Measurements from ENCODE around the gene NONO.
"Not testable (repeated sequence)": the region's sequence is repeated elsewhere in the genome, so short reads cannot be mapped to it uniquely, and the experiment has no call there.

The NONO gene

DNA sequence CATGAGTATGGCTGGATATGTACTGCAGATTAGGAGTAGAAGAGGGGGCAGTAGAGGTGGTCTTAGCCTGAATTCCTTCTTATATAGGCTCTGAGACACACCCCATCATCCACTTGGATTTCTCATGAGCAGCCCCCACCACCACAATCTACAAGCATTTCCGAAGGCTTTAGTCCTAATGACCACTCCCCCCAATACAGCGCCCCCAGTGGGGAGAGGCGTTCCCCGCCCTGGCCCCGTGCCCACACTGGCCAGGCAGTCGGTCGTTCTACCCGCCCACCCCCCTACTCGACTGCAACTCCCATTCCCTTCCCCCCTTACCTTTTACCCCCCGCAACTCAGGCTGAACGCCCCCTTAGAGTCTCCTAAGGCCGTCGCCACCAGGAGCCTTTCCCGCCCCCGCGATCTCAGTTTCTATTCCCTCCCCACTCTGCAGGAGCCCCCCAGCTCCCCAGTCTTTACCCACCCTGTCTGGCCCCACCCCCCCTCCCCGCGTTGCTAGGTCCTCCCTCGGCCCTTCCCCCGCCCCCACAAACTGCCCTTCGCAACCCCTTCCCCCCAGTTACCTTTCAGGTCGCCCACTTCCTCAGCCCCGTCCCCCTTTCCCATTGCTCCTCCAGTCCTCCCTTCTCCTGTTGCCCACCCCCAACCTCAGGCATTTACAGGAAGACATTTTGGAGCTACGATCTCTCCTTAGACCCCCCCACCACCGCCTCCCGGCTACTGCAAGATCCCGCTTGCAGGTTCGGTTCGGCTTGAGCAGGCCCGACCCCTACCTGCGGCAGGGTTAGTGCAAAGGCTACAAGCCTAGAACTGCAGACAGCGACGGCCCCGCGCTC is 30.0 kb upstream of the NONO start:
- Histone ChIP-seq H3K27ac (ENCODE audit: low read depth, low read length) (no peak overlapping the region), H3K4me3 (ENCODE audit: low read depth in 1 of 2, low read length in 2 of 2) (peak overlapping the region; percentile 73 to 75), H3K27me3 (ENCODE audit: control insufficient read depth in 1 of 2, insufficient read depth in 2 of 2, low read length in 2 of 2) (no peaks in the 10 kb centered on the region), H3K9me3 (ENCODE audit: control insufficient read depth in 1 of 2, low read length in 2 of 2) (no peaks in the 10 kb centered on the region), H3K9ac (ENCODE audit: low read depth in 1 of 2, low read length in 2 of 2) (peak overlapping the region; percentile 59 to 66), H3K36me3 (ENCODE audit: control insufficient read depth in 1 of 2, insufficient read depth in 2 of 2, low read length in 2 of 2) (peaks cover 0 to 16% of the 10 kb centered on the region in 2 donors), H3K4me1 (ENCODE audit: control insufficient read depth in 1 of 2, insufficient read depth in 2 of 2, low read length in 2 of 2) (peaks cover 9 to 10% of the 10 kb centered on the region in 2 donors)

DNA sequence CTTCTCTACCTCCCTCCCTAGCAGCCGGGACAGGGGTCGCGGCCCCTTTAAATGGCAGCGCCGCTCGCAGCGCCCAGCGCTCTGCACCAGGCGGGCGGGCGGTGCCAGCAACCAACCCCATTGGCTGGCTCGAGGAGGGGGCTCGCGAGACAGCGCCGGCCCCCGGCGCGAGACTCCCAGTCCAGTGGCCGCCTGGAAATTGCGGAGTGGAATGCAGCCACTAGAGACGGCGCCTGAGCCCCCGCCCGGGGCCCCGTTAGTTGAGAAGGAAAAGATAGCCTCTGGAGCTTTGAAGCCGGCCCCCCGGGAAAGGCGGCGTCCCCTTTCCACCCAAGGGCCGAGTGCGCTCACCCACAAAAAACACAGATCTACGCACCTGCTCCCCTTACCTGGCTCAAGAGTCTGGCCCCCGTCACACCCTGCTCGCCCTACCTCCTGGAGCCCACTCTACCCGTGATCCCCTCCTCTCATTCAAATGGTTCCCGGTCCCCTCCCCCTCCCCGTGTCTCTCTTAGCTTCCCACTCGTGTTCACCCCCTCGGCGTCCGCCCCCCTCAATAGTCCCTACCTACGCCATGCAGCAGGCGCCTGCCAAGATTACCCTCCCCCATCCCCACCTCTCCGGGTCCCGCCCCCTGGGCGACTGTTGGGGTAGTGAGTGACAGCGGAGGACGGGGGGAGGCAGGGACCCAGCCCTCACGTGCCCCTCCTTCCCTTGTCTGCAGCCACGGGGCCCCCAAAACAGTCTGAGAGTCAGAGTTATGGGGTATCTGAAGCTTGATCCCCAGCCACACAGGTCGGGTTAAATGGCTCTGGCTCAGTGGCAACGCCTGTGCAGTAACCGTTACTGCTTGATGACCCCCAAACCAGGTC is 29.1 kb upstream of the NONO start, which contains the start of gene ZMYM3:
Gene ZMYM3, minus strand, starts transcription at position 49 of the 872 bp plus-strand sequence. CDS start 885 bp downstream, outside the sequence.
- peaks cover 9 to 10% of the 10 kb centered on the region in 2 donors for H3K4me1 ChIP-seq (ENCODE audit: control insufficient read depth in 1 of 2, insufficient read depth in 2 of 2, low read length in 2 of 2)
- peak within 1 kb of the TSS; percentile 59 to 66 for H3K9ac ChIP-seq (ENCODE audit: low read depth in 1 of 2, low read length in 2 of 2)
- H3K4me3 ChIP-seq (ENCODE audit: low read depth in 1 of 2, low read length in 2 of 2), result peak within 1 kb of the TSS; percentile 73 to 75
- H3K27ac ChIP-seq (ENCODE audit: low read depth, low read length), result peak within 1 kb of the TSS; percentile 50
- H3K9me3 ChIP-seq (ENCODE audit: control insufficient read depth in 1 of 2, low read length in 2 of 2), result no peaks in the 10 kb centered on the region
- peaks cover 0 to 11% of the 10 kb centered on the region in 2 donors for H3K36me3 ChIP-seq (ENCODE audit: control insufficient read depth in 1 of 2, insufficient read depth in 2 of 2, low read length in 2 of 2)
- no peaks in the 10 kb centered on the region for H3K27me3 ChIP-seq (ENCODE audit: control insufficient read depth in 1 of 2, insufficient read depth in 2 of 2, low read length in 2 of 2)

DNA sequence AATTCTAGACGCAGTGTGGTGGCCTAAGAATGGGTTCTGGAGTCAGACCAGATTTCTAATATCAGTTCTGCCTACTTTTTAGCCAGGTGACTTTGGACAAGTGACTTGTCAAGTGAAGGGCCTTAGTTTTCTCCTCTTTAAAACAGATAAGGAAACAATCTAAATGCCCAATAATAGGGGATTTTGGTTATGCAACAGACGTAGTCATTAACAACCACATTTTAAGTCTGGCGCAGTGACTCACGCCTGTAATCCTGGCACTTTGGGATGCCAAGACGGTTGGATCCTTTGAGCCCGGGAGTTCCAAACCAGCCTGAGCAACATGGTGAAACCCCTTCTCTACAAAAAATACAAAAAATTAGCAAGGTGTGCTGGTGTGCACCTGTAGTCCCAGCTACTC is 27.4 kb upstream of the NONO start:
- Histone ChIP-seq H3K27ac (ENCODE audit: low read depth, low read length) (no peak overlapping the region), H3K4me1 (ENCODE audit: control insufficient read depth in 1 of 2, insufficient read depth in 2 of 2, low read length in 2 of 2) (peaks cover 9 to 10% of the 10 kb centered on the region in 2 donors)

DNA sequence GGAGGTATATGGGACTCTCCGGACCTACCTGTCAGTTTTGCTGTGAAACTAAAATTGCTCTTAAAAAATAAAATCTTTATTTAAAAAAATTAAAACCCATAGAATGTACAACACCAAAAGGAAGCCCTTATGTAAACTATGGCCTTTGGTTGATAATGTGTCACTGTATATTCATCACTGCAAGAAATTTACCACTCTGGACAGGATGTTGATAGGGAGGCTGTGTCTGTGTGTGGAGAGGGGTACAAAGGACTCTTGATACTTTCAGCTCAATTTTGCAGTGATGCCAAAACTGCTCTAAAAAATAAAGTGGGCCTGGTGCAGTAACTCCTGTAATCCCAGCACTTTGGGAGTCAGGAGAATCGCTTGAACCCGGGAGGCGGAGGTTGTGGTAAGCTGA is 26.6 kb upstream of the NONO start:
- no peaks in the 10 kb centered on the region for H3K36me3 ChIP-seq (ENCODE audit: control insufficient read depth in 1 of 2, insufficient read depth in 2 of 2, low read length in 2 of 2)
- no peaks in the 10 kb centered on the region for H3K9me3 ChIP-seq (ENCODE audit: control insufficient read depth in 1 of 2, low read length in 2 of 2)
- H3K27me3 ChIP-seq (ENCODE audit: control insufficient read depth in 1 of 2, insufficient read depth in 2 of 2, low read length in 2 of 2), result no peaks in the 10 kb centered on the region
- no peak overlapping the region for H3K9ac ChIP-seq (ENCODE audit: low read depth in 1 of 2, low read length in 2 of 2)
- H3K4me1 ChIP-seq (ENCODE audit: control insufficient read depth in 1 of 2, insufficient read depth in 2 of 2, low read length in 2 of 2), result peaks cover 9 to 10% of the 10 kb centered on the region in 2 donors
- no peak overlapping the region for H3K4me3 ChIP-seq (ENCODE audit: low read depth in 1 of 2, low read length in 2 of 2)
- no peak overlapping the region for H3K27ac ChIP-seq (ENCODE audit: low read depth, low read length)

More for the DNA sequence above, 27.4 kb upstream of the NONO start:
- Histone ChIP-seq H3K36me3 (ENCODE audit: control insufficient read depth in 1 of 2, insufficient read depth in 2 of 2, low read length in 2 of 2) (no peaks in the 10 kb centered on the region), H3K27me3 (ENCODE audit: control insufficient read depth in 1 of 2, insufficient read depth in 2 of 2, low read length in 2 of 2) (no peaks in the 10 kb centered on the region), H3K9ac (ENCODE audit: low read depth in 1 of 2, low read length in 2 of 2) (no peak overlapping the region), H3K9me3 (ENCODE audit: control insufficient read depth in 1 of 2, low read length in 2 of 2) (no peaks in the 10 kb centered on the region), H3K4me3 (ENCODE audit: low read depth in 1 of 2, low read length in 2 of 2) (no peak overlapping the region)

DNA sequence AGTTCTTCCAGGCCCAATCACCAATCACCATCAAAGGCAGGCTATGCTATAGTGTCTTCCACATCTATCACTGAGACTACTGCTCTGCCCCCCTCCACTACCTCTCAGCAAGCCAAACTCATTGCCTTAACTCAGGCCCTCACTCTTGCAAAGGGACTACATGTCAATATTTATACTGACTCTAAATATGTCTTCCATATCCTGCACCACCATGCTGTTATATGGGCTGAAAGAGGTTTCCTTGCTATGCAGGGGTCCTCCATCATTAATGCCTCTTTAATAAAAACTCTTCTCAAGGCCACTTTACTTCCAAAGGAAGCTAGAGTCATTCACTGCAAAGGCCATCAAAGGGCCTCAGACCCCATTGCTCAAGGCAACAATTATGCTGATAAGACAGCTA is 14.8 kb upstream of the NONO start:
- H3K4me3 ChIP-seq (ENCODE audit: low read depth in 1 of 2, low read length in 2 of 2); H3K9ac ChIP-seq (ENCODE audit: low read depth in 1 of 2, low read length in 2 of 2); H3K27me3 ChIP-seq (ENCODE audit: control insufficient read depth in 1 of 2, insufficient read depth in 2 of 2, low read length in 2 of 2); H3K27ac ChIP-seq (ENCODE audit: low read depth, low read length); H3K4me1 ChIP-seq (ENCODE audit: control insufficient read depth in 1 of 2, insufficient read depth in 2 of 2, low read length in 2 of 2); H3K9me3 ChIP-seq (ENCODE audit: control insufficient read depth in 1 of 2, low read length in 2 of 2); H3K36me3 ChIP-seq (ENCODE audit: control insufficient read depth in 1 of 2, insufficient read depth in 2 of 2, low read length in 2 of 2): not testable (repeated sequence)

DNA sequence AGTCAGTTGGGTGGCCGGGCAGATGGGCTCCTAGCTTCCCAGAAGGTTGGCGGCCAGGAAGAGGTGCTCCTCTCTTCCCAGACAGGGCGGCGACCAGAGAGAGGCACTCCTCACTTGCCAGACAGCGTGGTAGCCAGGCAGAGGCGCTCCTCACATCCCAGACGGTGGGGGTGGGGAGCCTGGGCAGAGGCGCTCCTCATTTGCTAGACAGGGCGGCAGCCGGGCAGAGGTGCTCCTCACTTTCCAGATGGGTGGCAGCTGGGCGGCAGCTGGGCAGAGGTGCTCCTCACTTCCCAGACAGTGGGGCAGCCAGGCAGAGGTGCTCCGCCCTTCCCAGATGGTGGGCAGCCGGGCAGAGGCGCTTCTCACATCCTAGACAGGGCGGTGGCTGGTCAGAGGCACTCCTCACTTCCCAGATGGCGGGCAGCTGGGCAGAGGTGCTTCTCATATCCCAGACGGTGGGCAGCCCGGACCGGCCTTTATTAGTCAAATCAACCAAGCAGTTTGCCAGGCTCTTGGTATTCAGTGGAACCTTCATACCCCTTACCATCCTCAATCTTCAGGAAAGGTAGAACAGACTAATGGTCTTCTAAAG is 13.5 kb upstream of the NONO start:
- Histone ChIP-seq H3K36me3 (ENCODE audit: control insufficient read depth in 1 of 2, insufficient read depth in 2 of 2, low read length in 2 of 2) (no peaks in the 10 kb centered on the region), H3K4me3 (ENCODE audit: low read depth in 1 of 2, low read length in 2 of 2) (no peak overlapping the region), H3K27me3 (ENCODE audit: control insufficient read depth in 1 of 2, insufficient read depth in 2 of 2, low read length in 2 of 2) (no peaks in the 10 kb centered on the region), H3K4me1 (ENCODE audit: control insufficient read depth in 1 of 2, insufficient read depth in 2 of 2, low read length in 2 of 2) (no peaks in the 10 kb centered on the region), H3K9me3 (ENCODE audit: control insufficient read depth in 1 of 2, low read length in 2 of 2) (no peaks in the 10 kb centered on the region), H3K9ac (ENCODE audit: low read depth in 1 of 2, low read length in 2 of 2) (no peak overlapping the region), H3K27ac (ENCODE audit: low read depth, low read length) (no peak overlapping the region)

DNA sequence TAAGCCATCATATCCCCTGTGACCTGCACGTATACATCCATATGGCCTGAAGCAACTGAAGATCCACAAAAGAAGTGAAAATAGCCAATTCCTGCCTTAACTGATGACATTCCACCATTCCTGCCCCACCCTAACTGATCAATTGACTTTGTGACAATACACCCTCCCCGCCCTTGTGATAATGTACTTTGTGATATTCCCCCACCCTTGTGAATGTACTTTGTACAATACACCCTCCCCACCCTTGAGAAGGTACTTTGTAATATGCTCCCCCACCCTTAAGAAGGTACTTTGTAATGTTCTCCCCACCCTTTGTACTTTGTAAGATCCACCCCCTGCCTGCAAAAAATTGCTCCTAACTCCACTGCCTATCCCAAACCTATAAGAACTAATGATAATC is 11.1 kb upstream of the NONO start:
- H3K27ac ChIP-seq (ENCODE audit: low read depth, low read length); H3K36me3 ChIP-seq (ENCODE audit: control insufficient read depth in 1 of 2, insufficient read depth in 2 of 2, low read length in 2 of 2); H3K4me3 ChIP-seq (ENCODE audit: low read depth in 1 of 2, low read length in 2 of 2); H3K9ac ChIP-seq (ENCODE audit: low read depth in 1 of 2, low read length in 2 of 2); H3K4me1 ChIP-seq (ENCODE audit: control insufficient read depth in 1 of 2, insufficient read depth in 2 of 2, low read length in 2 of 2); H3K9me3 ChIP-seq (ENCODE audit: control insufficient read depth in 1 of 2, low read length in 2 of 2); H3K27me3 ChIP-seq (ENCODE audit: control insufficient read depth in 1 of 2, insufficient read depth in 2 of 2, low read length in 2 of 2): not testable (repeated sequence)

DNA sequence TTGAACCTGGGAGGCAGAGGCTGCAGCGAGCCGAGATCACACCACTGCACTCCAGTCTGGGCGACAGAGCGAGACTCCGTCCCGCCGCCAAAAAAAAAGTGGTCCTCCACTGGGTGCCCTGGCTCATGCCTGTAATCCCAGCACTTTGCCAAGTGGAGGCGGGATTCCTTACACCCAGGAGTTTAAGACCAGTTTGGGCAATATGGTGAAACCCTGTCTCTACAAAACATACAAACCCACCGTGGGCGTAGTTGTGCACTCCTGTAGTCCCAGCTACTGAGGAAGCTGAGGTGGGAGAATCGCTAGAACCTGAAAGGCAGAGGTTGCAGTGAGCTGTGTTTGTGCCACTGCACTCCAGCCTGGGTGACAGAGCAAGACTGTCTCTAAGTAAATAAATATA is 2.1 kb upstream of the NONO start:
- not testable (repeated sequence) for H3K27me3 ChIP-seq (ENCODE audit: control insufficient read depth in 1 of 2, insufficient read depth in 2 of 2, low read length in 2 of 2); H3K4me3 ChIP-seq (ENCODE audit: low read depth in 1 of 2, low read length in 2 of 2); H3K27ac ChIP-seq (ENCODE audit: low read depth, low read length); H3K9ac ChIP-seq (ENCODE audit: low read depth in 1 of 2, low read length in 2 of 2); H3K36me3 ChIP-seq (ENCODE audit: control insufficient read depth in 1 of 2, insufficient read depth in 2 of 2, low read length in 2 of 2); H3K9me3 ChIP-seq (ENCODE audit: control insufficient read depth in 1 of 2, low read length in 2 of 2)
- peaks cover 5 to 11% of the 10 kb centered on the region in 2 donors for H3K4me1 ChIP-seq (ENCODE audit: control insufficient read depth in 1 of 2, insufficient read depth in 2 of 2, low read length in 2 of 2)

DNA sequence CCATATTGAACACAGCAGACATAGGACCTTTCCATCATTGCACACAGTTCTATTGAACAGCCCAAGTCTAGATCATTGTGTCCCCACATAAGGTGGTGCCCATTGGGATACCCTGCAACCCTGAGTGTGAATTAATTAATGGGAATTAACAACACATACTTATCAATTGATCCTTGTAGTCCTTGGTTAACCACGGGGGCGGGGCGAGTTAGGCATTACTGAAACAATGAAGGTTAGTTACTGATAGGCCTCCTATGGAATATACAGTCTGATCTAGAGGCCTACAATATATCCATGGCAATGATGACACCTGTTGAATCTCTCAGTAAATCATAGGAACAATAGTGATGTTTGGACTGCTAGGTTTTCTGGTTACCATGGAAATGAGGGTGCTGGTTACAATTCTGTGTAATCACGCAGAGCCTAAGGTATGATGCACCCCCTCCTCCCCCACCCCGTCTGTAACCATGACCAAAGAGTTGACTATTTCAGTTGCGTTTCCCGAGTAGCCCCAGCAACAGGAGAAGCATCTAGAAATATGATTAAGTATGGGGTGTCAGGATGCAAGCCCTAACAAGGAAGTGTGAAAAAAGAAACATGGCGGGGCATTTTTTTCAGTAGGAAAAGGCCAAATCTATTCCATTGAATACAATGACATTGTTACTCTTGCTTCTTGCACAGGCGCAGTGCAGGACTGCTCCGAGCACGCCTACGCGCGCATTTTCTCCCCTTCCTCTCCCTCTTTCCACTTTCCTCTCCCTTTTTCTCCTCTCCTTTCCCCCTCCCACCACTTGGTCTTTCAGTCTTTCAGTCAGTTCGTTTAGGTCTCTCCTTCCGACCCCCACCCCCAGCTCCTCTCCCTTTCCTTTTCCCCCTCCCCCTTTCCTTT is 677 bp upstream of the NONO start:
- Histone ChIP-seq H3K9me3 (ENCODE audit: control insufficient read depth in 1 of 2, low read length in 2 of 2) (no peaks in the 10 kb centered on the region), H3K4me1 (ENCODE audit: control insufficient read depth in 1 of 2, insufficient read depth in 2 of 2, low read length in 2 of 2) (peaks cover 5 to 11% of the 10 kb centered on the region in 2 donors), H3K4me3 (ENCODE audit: low read depth in 1 of 2, low read length in 2 of 2) (peak overlapping the region; percentile 67 to 77), H3K27ac (ENCODE audit: low read depth, low read length) (peak overlapping the region; percentile 72), H3K36me3 (ENCODE audit: control insufficient read depth in 1 of 2, insufficient read depth in 2 of 2, low read length in 2 of 2) (no peaks in the 10 kb centered on the region), H3K9ac (ENCODE audit: low read depth in 1 of 2, low read length in 2 of 2) (peak overlapping the region; percentile 51 to 59), H3K27me3 (ENCODE audit: control insufficient read depth in 1 of 2, insufficient read depth in 2 of 2, low read length in 2 of 2) (no peaks in the 10 kb centered on the region)
